ENCODE data around the gene NPIPB13. TPM values are rescaled to one million over a fixed set of nuclear protein-coding genes. Genes with fewer than 3 reads are reported as not detected.
"Not testable (repeated sequence)": the region's sequence is repeated elsewhere in the genome, so short reads cannot be mapped to it uniquely, and the experiment has no call there.

Gene NPIPB13
- total and polyA plus RNA-seq, 2 of the 4 experiments (the other 2 are of a cell fraction), result 0.54 to 4.4 TPM

DNA sequence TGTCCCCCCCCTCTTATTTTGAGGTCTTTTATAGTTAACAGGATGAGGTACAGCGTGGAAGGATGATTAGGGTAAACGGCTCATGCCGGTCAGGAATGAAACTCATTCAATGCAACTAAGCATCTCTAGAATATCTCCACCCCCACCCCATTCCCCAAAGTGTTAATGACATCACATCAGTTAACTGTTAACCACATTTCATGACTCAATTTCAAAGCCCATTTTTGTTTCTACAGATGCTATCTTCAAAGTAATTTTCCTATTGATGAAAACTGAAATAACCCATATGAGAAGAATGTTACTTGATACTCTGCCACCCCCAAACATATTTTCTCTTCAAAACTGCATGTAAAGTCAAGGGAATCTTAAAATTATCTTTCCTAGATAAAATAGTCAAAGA is 30.2 kb upstream of the NPIPB13 start:
- CTCF ChIA-PET; H3K36me3 ChIP-seq (ENCODE audit: control insufficient read depth, insufficient read depth, low read length); H2AK9ac ChIP-seq (replicated peaks; ENCODE audit: low read depth, low read length, poor library complexity); H3K4me3 ChIP-seq (ENCODE audit: insufficient read depth, low read depth, low read length); H3K4me2 ChIP-seq (ENCODE audit: low read depth, low read length); H3K79me1 ChIP-seq (ENCODE audit: low read depth in 1 of 2, low read length in 2 of 2); ATAC-seq (ENCODE audit: low read depth); BruUV-seq (replicated peaks); H2BK5ac ChIP-seq (ENCODE audit: low read depth, low read length, poor library complexity, severe bottlenecking); H3K14ac ChIP-seq (replicated peaks; ENCODE audit: low read depth, low read length); H3K9me3 ChIP-seq (ENCODE audit: control insufficient read depth, insufficient read depth, low read length); H3K23ac ChIP-seq (ENCODE audit: low read depth, low read length); in situ Hi-C loops (cut with MboI; ENCODE audit: low sequenced_read_pairs); dilution Hi-C loops (cut with HindIII; ENCODE audit: low sequenced_read_pairs, unreplicated experiment); H4K20me1 ChIP-seq (ENCODE audit: insufficient read depth, low read length); H3K56ac ChIP-seq (ENCODE audit: extremely low read depth, insufficient read depth, low read length); H3K9ac ChIP-seq (ENCODE audit: low read depth, low read length); H3K9me1 ChIP-seq (ENCODE audit: insufficient read depth, low read length); H4K91ac ChIP-seq (ENCODE audit: insufficient read depth, low read depth, low read length); H2BK15ac ChIP-seq (ENCODE audit: low read depth, low read length); H4K5ac ChIP-seq (ENCODE audit: low read depth, low read length); H3K4me1 ChIP-seq (ENCODE audit: control insufficient read depth, insufficient read depth, low read length); intact Hi-C loops (cut with micrococcal nuclease); H3K27ac ChIP-seq (ENCODE audit: insufficient read depth, low read length); H4K8ac ChIP-seq (ENCODE audit: low read depth in 2 of 2, low read length in 2 of 2); H2AK5ac ChIP-seq (ENCODE audit: low read depth, low read length); H2AFZ ChIP-seq (replicated peaks; ENCODE audit: low read length, poor library complexity); H2BK120ac ChIP-seq (ENCODE audit: low read depth, low read length); H2BK20ac ChIP-seq (ENCODE audit: low read depth, low read length); H3K18ac ChIP-seq (ENCODE audit: low read depth, low read length); H3K27me3 ChIP-seq (ENCODE audit: control insufficient read depth, insufficient read depth, low read length); H3K4ac ChIP-seq (ENCODE audit: low read depth, low read length); POLR2A ChIA-PET (ENCODE audit: unreplicated experiment); DNase-seq: not testable (repeated sequence)
- WGBS, 2 experiments (ENCODE audit: extremely low coverage in 2 of 2, insufficient read length in 1 of 2), result no CpG with 5 or more reads among the region's 3 CpGs

DNA sequence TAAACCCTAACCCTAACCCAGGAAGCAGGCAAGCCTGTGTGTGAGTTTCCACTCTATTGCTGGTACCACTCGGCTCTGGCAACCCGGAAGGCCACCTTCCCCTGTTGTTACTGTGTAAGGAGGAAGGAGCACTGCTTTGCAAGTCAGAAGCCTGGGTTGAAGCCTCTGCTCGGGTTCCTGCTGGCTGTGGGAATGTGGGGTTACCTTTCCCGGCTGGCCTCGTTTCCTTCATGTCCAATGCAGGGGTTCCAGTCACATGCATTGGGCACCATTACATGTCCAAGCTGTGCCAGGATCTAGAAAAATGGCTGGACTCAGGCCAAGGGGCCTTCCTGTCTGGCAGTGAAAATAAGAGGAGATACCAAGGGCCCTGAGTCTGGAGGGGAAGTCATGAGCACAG is 31.2 kb downstream of the NPIPB13 start:
- H2AK9ac ChIP-seq (replicated peaks; ENCODE audit: low read depth, low read length, poor library complexity); H3K18ac ChIP-seq (ENCODE audit: low read depth, low read length); H2BK15ac ChIP-seq (ENCODE audit: low read depth, low read length); H3K79me1 ChIP-seq (ENCODE audit: low read depth in 1 of 2, low read length in 2 of 2); in situ Hi-C loops (cut with MboI; ENCODE audit: low sequenced_read_pairs); H2AK5ac ChIP-seq (ENCODE audit: low read depth, low read length); H3K9me1 ChIP-seq (ENCODE audit: insufficient read depth, low read length); H4K20me1 ChIP-seq (ENCODE audit: insufficient read depth, low read length); DNase-seq; dilution Hi-C loops (cut with HindIII; ENCODE audit: low sequenced_read_pairs, unreplicated experiment); H2BK120ac ChIP-seq (ENCODE audit: low read depth, low read length); H3K36me3 ChIP-seq (ENCODE audit: control insufficient read depth, insufficient read depth, low read length); H4K5ac ChIP-seq (ENCODE audit: low read depth, low read length); H3K4me2 ChIP-seq (ENCODE audit: low read depth, low read length); ATAC-seq (ENCODE audit: low read depth); H3K4ac ChIP-seq (ENCODE audit: low read depth, low read length); H3K14ac ChIP-seq (replicated peaks; ENCODE audit: low read depth, low read length); H3K27me3 ChIP-seq (ENCODE audit: control insufficient read depth, insufficient read depth, low read length); H2BK5ac ChIP-seq (ENCODE audit: low read depth, low read length, poor library complexity, severe bottlenecking); H3K9ac ChIP-seq (ENCODE audit: low read depth, low read length); H4K8ac ChIP-seq (ENCODE audit: low read depth in 2 of 2, low read length in 2 of 2); POLR2A ChIA-PET (ENCODE audit: unreplicated experiment); intact Hi-C loops (cut with micrococcal nuclease); H3K4me1 ChIP-seq (ENCODE audit: control insufficient read depth, insufficient read depth, low read length); BruUV-seq (replicated peaks); H2AFZ ChIP-seq (replicated peaks; ENCODE audit: low read length, poor library complexity); H2BK20ac ChIP-seq (ENCODE audit: low read depth, low read length); H3K56ac ChIP-seq (ENCODE audit: extremely low read depth, insufficient read depth, low read length); H4K91ac ChIP-seq (ENCODE audit: insufficient read depth, low read depth, low read length); H3K27ac ChIP-seq (ENCODE audit: insufficient read depth, low read length); CTCF ChIA-PET; H3K23ac ChIP-seq (ENCODE audit: low read depth, low read length); H3K9me3 ChIP-seq (ENCODE audit: control insufficient read depth, insufficient read depth, low read length); H3K4me3 ChIP-seq (ENCODE audit: insufficient read depth, low read depth, low read length): not testable (repeated sequence)
- WGBS, 2 experiments (ENCODE audit: extremely low coverage in 2 of 2, insufficient read length in 1 of 2), result no CpG with 5 or more reads among the region's 5 CpGs
